ENCODE results near the gene PIH1D1. TPM values are rescaled to one million over a fixed set of nuclear protein-coding genes. Genes with fewer than 3 reads are reported as not detected.

The PIH1D1 gene
- total RNA-seq, 1 donor from 2014 or later = 84.5 TPM

GRCh38 chr19:49488046-49488862 is 36.6 kb upstream of the PIH1D1 start:
- peak overlapping the region; percentile 88 for H3K27ac Mint-ChIP-seq (ENCODE audit: unreplicated experiment)
- no peaks in the 10 kb centered on the region for H3K9me3 Mint-ChIP-seq (ENCODE audit: unreplicated experiment)
- TF ChIP-seq CTCF (IDR thresholded peaks at IDR 0.05) = no peak
- H3K27me3 Mint-ChIP-seq (ENCODE audit: unreplicated experiment) = no peaks in the 10 kb centered on the region
- peak overlapping the region; percentile 91 for H3K4me3 Mint-ChIP-seq (ENCODE audit: unreplicated experiment)
- peaks cover 21% of the 10 kb centered on the region for H3K4me1 Mint-ChIP-seq (ENCODE audit: unreplicated experiment)
- no peak for DNase-seq (ENCODE audit: extremely low spot score, unreplicated experiment)
- H3K36me3 Mint-ChIP-seq (ENCODE audit: unreplicated experiment) = peaks cover 43% of the 10 kb centered on the region

- peak; percentile 100 for DNase-seq (ENCODE audit: extremely low spot score, unreplicated experiment)
These were observed 35.8 kb upstream of the PIH1D1 start, which contains the start of gene RPL13A for GRCh38 chr19:49487277-49488045. Gene RPL13A, plus strand, starts transcription at chr19:49487608. Its CDS starts 22 bp downstream, at chr19:49487630.

GRCh38 chr19:49486710-49487276 is 35.2 kb upstream of the PIH1D1 start:
- Mint-ChIP-seq H3K36me3 (ENCODE audit: unreplicated experiment) (peaks cover 30% of the 10 kb centered on the region), H3K27me3 (ENCODE audit: unreplicated experiment) (no peaks in the 10 kb centered on the region), H3K4me1 (ENCODE audit: unreplicated experiment) (peaks cover 21% of the 10 kb centered on the region), H3K9me3 (ENCODE audit: unreplicated experiment) (no peaks in the 10 kb centered on the region), H3K27ac (ENCODE audit: unreplicated experiment) (peak overlapping the region; percentile 88), H3K4me3 (ENCODE audit: unreplicated experiment) (peak overlapping the region; percentile 91)
- no peak for TF ChIP-seq CTCF (IDR thresholded peaks at IDR 0.05)
- no peak for DNase-seq (ENCODE audit: extremely low spot score, unreplicated experiment)

More at GRCh38 chr19:49487277-49488045, 35.8 kb upstream of the PIH1D1 start, which contains the start of gene RPL13A:
- H3K4me3 Mint-ChIP-seq (ENCODE audit: unreplicated experiment) = peak within 1 kb of the TSS; percentile 91
- H3K36me3 Mint-ChIP-seq (ENCODE audit: unreplicated experiment) = peaks cover 36% of the 10 kb centered on the region
- TF ChIP-seq CTCF (IDR thresholded peaks at IDR 0.05) = no peak
- no peaks in the 10 kb centered on the region for H3K27me3 Mint-ChIP-seq (ENCODE audit: unreplicated experiment)
- no peaks in the 10 kb centered on the region for H3K9me3 Mint-ChIP-seq (ENCODE audit: unreplicated experiment)
- H3K4me1 Mint-ChIP-seq (ENCODE audit: unreplicated experiment) = peaks cover 21% of the 10 kb centered on the region
- peak within 1 kb of the TSS; percentile 88 for H3K27ac Mint-ChIP-seq (ENCODE audit: unreplicated experiment)

GRCh38 chr19:49486232-49486631 is 34.6 kb upstream of the PIH1D1 start:
- Mint-ChIP-seq H3K9me3 (ENCODE audit: unreplicated experiment) (no peaks in the 10 kb centered on the region), H3K4me1 (ENCODE audit: unreplicated experiment) (peaks cover 21% of the 10 kb centered on the region), H3K27ac (ENCODE audit: unreplicated experiment) (peak overlapping the region; percentile 50), H3K4me3 (ENCODE audit: unreplicated experiment) (no peak overlapping the region), H3K36me3 (ENCODE audit: unreplicated experiment) (peaks cover 26% of the 10 kb centered on the region), H3K27me3 (ENCODE audit: unreplicated experiment) (no peaks in the 10 kb centered on the region)
- TF ChIP-seq CTCF (IDR thresholded peaks at IDR 0.05) = no peak
- no peak for DNase-seq (ENCODE audit: extremely low spot score, unreplicated experiment)
